GM23338 (cell line): ENCODE data around the gene EPB41L4A. TPM values are rescaled to one million over a fixed set of nuclear protein-coding genes. Genes with fewer than 3 reads are reported as not detected.

Source experiments
- ATAC-seq: fragments of 200-7000 bp; cut with Tn5 transposase; 3 replicates; pipeline ENCODE4 v1.9.1; 2020
- DNase-seq: peaks from one replicate; pipeline ENCODE4 v3.0.0-alpha.2; 2015; ENCODE audit warnings: low spot score
- H2AFZ ChIP-seq: fragments of 200-600 bp; sonication (generic); 2 replicates; pipeline ENCODE4 v1.8.0; 2016; ENCODE audit warnings: antibody characterized with exemption, mild to moderate bottlenecking, moderate library complexity
- H3F3A ChIP-seq: fragments of 200-600 bp; sonication (generic); replicated peaks from 2 replicates; pipeline ENCODE4 v1.8.0; 2017; ENCODE audit warnings: antibody characterized with exemption, mixed run types, low read depth
- H3K27ac ChIP-seq: fragments of 200-600 bp; sonication (generic); 2 replicates; pipeline ENCODE4 v1.6.1; 2016; ENCODE audit warnings: low read depth
- H3K27me3 ChIP-seq: fragments of 200-600 bp; sonication (generic); 2 replicates; pipeline ENCODE4 v1.8.0; 2016; ENCODE audit warnings: mild to moderate bottlenecking, mixed run types, moderate library complexity; ENCODE audit not compliant: insufficient read depth
- H3K36me3 ChIP-seq: fragments of 200-600 bp; sonication (generic); 2 replicates; pipeline ENCODE4 v1.8.0; 2016; ENCODE audit warnings: mild to moderate bottlenecking; ENCODE audit not compliant: insufficient read depth
- H3K4me1 ChIP-seq: fragments of 200-600 bp; sonication (generic); 2 replicates; pipeline ENCODE4 v1.8.0; 2016; ENCODE audit warnings: mild to moderate bottlenecking, moderate library complexity; ENCODE audit not compliant: insufficient read depth
- H3K4me2 ChIP-seq: fragments of 200-600 bp; sonication (generic); 2 replicates; pipeline ENCODE4 v1.7.1; 2017; ENCODE audit warnings: mixed run types
- H3K4me3 ChIP-seq: fragments of 200-600 bp; sonication (generic); 2 replicates; pipeline ENCODE4 v1.6.1; 2016; ENCODE audit warnings: mixed run types
- H3K79me2 ChIP-seq: fragments of 200-600 bp; sonication (generic); replicated peaks from 2 replicates; pipeline ENCODE4 v1.8.0; 2017; ENCODE audit warnings: mild to moderate bottlenecking; ENCODE audit not compliant: insufficient read depth
- H3K9me2 ChIP-seq: fragments of 200-600 bp; sonication (generic); 2 replicates; pipeline ENCODE4 v1.8.0; 2017; ENCODE audit not compliant: insufficient read depth
- H4K20me1 ChIP-seq: fragments of 200-600 bp; sonication (generic); replicated peaks from 2 replicates; pipeline ENCODE4 v1.8.0; 2017; ENCODE audit warnings: mild to moderate bottlenecking; ENCODE audit not compliant: insufficient read depth
- H3K27ac Mint-ChIP-seq: 2 replicates; pipeline ENCODE4 v1.8.0; 2020; ENCODE audit warnings: inconsistent platforms, mild to moderate bottlenecking, moderate library complexity, mixed read lengths
- H3K27me3 Mint-ChIP-seq: 3 replicates; pipeline ENCODE4 v1.8.0; 2022; ENCODE audit warnings: low read depth, mild to moderate bottlenecking, moderate library complexity, mixed read lengths, inconsistent platforms; ENCODE audit not compliant: insufficient read depth, poor library complexity
- H3K36me3 Mint-ChIP-seq: 3 replicates; pipeline ENCODE4 v1.8.0; 2021; ENCODE audit warnings: low read depth, mild to moderate bottlenecking, inconsistent platforms, moderate library complexity, mixed read lengths
- H3K4me1 Mint-ChIP-seq: 3 replicates; pipeline ENCODE4 v1.8.0; 2020; ENCODE audit warnings: mild to moderate bottlenecking, inconsistent platforms, mixed read lengths
- H3K4me3 Mint-ChIP-seq: 3 replicates; pipeline ENCODE4 v1.8.0; 2021; ENCODE audit warnings: moderate library complexity, mild to moderate bottlenecking, inconsistent platforms, mixed read lengths
- H3K9me3 Mint-ChIP-seq: 3 replicates; pipeline ENCODE4 v1.8.0; 2020; ENCODE audit warnings: moderate library complexity, mild to moderate bottlenecking, inconsistent platforms, mixed read lengths
- CREB1 ChIP-seq: fragments of 250-450 bp; sonication (Bioruptor Pico); IDR thresholded peaks from 2 replicates; pipeline ENCODE4 v1.5.0; 2020; ENCODE audit warnings: low read depth, mild to moderate bottlenecking, moderate library complexity
- EZH2 ChIP-seq: fragments of 200-600 bp; sonication (generic); IDR thresholded peaks from one replicate; pipeline ENCODE4 v1.8.0; 2017; ENCODE audit warnings: antibody characterized with exemption, mild to moderate bottlenecking, low read depth; ENCODE audit not compliant: unreplicated experiment
- EZH2phosphoT487 ChIP-seq: fragments of 200-600 bp; sonication (generic); IDR thresholded peaks from one replicate; pipeline ENCODE4 v1.8.1; 2018; ENCODE audit warnings: antibody characterized with exemption; ENCODE audit not compliant: unreplicated experiment
- JUNB ChIP-seq: IDR thresholded peaks from one replicate; pipeline ENCODE4 v1.6.1; 2016; ENCODE audit warnings: antibody characterized with exemption; ENCODE audit not compliant: unreplicated experiment
- NANOG ChIP-seq: IDR thresholded peaks from 2 replicates; pipeline ENCODE4 v1.6.1; 2016; ENCODE audit warnings: antibody characterized with exemption, borderline replicate concordance
- POLR2AphosphoS5 ChIP-seq: IDR thresholded peaks from 2 replicates; pipeline ENCODE4 v1.6.1; 2016; ENCODE audit warnings: antibody characterized with exemption, low read depth
- ZNF114 ChIP-seq: fragments of 250-450 bp; sonication (Bioruptor Pico); IDR thresholded peaks from 2 replicates; pipeline ENCODE4 v1.5.0; 2020; ENCODE audit warnings: mild to moderate bottlenecking, moderate library complexity
- ZNF331 ChIP-seq: fragments of 250-450 bp; sonication (Bioruptor Pico); IDR thresholded peaks from 2 replicates; pipeline ENCODE4 v1.5.0; 2020; ENCODE audit warnings: low read depth, mild to moderate bottlenecking, moderate library complexity
- polyA plus RNA-seq: library from polyadenylated mRNA; unstranded; fragments of >200 nt; fragmentation: Nextera tagmentation; extraction: Ambion mirVana; gene quantifications from 2 replicates; pipeline ENCODE4 v1.2.1, GENCODE V29; 2016
- total RNA-seq: library from RNA; depleted of rRNA; stranded (reverse); fragments of >200 nt; shearing (Covaris generic); gene quantifications from 2 replicates; pipeline ENCODE4 v1.2.3, GENCODE V29; 2014
- TF ChIP-seq, protein P1 (sequence below): IDR thresholded peaks from 2 replicates; pipeline ENCODE4 v1.6.1; 2016; ENCODE audit warnings: antibody characterized with exemption
- TF ChIP-seq, protein P2 (sequence below): fragments of 250-450 bp; sonication (Bioruptor Pico); IDR thresholded peaks from 2 replicates; pipeline ENCODE4 v1.5.0; 2020; ENCODE audit warnings: mild to moderate bottlenecking, moderate library complexity
- TF ChIP-seq, protein P3 (sequence below), 2 experiments: fragments of 200-600 bp in 1 of 2; sonication (generic) in 1 of 2; conservative IDR thresholded peaks; 2 replicates each; pipeline versions ENCODE4 v1.5.1 to v1.6.1; 2016 to 2017; ENCODE audit warnings: antibody characterized with exemption in 2 of 2, low read depth in 2 of 2, mild to moderate bottlenecking in 2 of 2, moderate library complexity in 1 of 2

Gene EPB41L4A
- total and polyA plus RNA-seq, 2 experiments from 2014 or later, result 5.7 to 6.0 TPM

DNA sequence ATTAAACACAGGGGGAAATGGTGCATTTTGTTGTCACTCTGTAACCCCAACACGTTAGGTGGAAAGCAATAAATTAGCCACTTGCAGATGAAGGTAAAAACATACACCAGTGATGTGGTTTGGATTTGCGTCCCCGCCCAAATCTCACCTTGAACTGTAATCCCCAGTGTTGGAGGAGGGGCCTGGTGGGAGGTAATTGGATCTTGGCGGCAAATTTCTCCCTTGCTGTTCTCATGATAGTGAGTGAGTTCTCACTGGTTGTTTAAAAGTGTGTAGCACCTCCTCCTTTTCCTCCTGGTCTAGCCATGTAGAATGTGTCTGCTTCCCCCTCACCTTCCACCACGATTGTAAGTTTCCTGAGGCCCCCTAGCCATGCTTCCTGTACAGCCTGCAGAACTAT, 17.2 kb downstream of the EPB41L4A start (continued):
- TF ChIP-seq EZH2phosphoT487 (no peak), CREB1 (no peak), POLR2AphosphoS5 (no peak), EZH2 (no peak)

DNA sequence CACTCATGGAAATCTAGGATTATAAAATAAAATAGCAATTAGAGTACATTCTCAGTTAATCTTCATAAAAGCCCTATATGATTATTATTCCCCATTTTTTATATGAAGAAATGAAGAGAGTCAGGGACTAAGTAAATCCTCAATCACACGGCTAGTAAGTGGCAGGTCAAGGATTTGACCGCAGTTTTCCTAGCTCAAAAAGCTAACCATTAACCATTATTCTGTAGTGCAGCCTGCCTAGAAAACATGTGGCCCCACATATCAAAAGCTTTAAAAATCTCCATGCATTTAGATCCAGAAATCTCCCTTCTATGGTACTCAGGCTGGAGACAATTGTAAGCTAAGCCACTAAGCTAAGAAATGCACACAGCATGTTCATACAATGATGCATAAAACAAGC, 21.4 kb downstream of the EPB41L4A start:
- Histone ChIP-seq H2AFZ (no peak overlapping the region), H3K27me3 (no peaks in the 10 kb centered on the region), H3K4me3 (no peak overlapping the region), H4K20me1 (no peaks in the 10 kb centered on the region), H3K4me2 (no peak overlapping the region), H3K27ac (no peak overlapping the region), H3F3A (no peaks in the 10 kb centered on the region), H3K4me1 (no peaks in the 10 kb centered on the region), H3K79me2 (no peaks in the 10 kb centered on the region), H3K9me2 (no peaks in the 10 kb centered on the region), H3K36me3 (no peaks in the 10 kb centered on the region)
- peaks cover 10% of the 10 kb centered on the region for H3K4me1 Mint-ChIP-seq
- peaks cover 2% of the 10 kb centered on the region; the same call in 2 of the 3 replicates for H3K9me3 Mint-ChIP-seq
- DNase-seq, result no peak
- TF ChIP-seq POLR2AphosphoS5 (no peak), JUNB (no peak)
- ATAC-seq, result no peak
- H3K27ac Mint-ChIP-seq, result no peak overlapping the region
- no peak overlapping the region for H3K4me3 Mint-ChIP-seq
- H3K27me3 Mint-ChIP-seq, result peaks cover 2% of the 10 kb centered on the region
- no peaks in the 10 kb centered on the region for H3K36me3 Mint-ChIP-seq

DNA sequence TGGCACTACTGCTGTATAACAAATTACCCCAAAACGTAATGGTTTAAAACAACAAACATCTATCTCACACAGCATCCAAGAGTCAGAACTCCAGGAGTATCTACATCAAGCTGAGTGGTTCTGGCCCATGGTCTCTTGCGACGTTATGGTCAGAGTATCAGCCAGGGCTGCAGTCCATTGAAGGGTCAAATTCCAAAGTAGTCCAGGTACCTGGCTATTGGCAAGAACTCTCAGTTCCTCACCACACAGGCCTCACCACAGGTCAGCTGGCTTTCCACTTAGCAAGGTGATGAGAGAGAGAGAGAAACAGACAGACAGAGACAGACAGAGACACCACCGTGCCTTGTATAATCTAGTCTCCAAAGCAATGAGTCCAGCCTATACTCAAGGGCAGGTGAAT, 22.6 kb downstream of the EPB41L4A start:
- H3K9me3 Mint-ChIP-seq, result peaks cover 2% of the 10 kb centered on the region; the same call in 2 of the 3 replicates
- TF ChIP-seq NANOG (no peak), CREB1 (no peak), ZNF114 (CRISPR knock-in tag) (no peak), ZNF331 (CRISPR knock-in tag) (no peak), EZH2 (no peak), JUNB (no peak), POLR2AphosphoS5 (no peak), EZH2phosphoT487 (no peak)
- TF ChIP-seq, protein P1, sequence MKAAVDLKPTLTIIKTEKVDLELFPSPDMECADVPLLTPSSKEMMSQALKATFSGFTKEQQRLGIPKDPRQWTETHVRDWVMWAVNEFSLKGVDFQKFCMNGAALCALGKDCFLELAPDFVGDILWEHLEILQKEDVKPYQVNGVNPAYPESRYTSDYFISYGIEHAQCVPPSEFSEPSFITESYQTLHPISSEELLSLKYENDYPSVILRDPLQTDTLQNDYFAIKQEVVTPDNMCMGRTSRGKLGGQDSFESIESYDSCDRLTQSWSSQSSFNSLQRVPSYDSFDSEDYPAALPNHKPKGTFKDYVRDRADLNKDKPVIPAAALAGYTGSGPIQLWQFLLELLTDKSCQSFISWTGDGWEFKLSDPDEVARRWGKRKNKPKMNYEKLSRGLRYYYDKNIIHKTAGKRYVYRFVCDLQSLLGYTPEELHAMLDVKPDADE, result no peak
- TF ChIP-seq, protein P2, sequence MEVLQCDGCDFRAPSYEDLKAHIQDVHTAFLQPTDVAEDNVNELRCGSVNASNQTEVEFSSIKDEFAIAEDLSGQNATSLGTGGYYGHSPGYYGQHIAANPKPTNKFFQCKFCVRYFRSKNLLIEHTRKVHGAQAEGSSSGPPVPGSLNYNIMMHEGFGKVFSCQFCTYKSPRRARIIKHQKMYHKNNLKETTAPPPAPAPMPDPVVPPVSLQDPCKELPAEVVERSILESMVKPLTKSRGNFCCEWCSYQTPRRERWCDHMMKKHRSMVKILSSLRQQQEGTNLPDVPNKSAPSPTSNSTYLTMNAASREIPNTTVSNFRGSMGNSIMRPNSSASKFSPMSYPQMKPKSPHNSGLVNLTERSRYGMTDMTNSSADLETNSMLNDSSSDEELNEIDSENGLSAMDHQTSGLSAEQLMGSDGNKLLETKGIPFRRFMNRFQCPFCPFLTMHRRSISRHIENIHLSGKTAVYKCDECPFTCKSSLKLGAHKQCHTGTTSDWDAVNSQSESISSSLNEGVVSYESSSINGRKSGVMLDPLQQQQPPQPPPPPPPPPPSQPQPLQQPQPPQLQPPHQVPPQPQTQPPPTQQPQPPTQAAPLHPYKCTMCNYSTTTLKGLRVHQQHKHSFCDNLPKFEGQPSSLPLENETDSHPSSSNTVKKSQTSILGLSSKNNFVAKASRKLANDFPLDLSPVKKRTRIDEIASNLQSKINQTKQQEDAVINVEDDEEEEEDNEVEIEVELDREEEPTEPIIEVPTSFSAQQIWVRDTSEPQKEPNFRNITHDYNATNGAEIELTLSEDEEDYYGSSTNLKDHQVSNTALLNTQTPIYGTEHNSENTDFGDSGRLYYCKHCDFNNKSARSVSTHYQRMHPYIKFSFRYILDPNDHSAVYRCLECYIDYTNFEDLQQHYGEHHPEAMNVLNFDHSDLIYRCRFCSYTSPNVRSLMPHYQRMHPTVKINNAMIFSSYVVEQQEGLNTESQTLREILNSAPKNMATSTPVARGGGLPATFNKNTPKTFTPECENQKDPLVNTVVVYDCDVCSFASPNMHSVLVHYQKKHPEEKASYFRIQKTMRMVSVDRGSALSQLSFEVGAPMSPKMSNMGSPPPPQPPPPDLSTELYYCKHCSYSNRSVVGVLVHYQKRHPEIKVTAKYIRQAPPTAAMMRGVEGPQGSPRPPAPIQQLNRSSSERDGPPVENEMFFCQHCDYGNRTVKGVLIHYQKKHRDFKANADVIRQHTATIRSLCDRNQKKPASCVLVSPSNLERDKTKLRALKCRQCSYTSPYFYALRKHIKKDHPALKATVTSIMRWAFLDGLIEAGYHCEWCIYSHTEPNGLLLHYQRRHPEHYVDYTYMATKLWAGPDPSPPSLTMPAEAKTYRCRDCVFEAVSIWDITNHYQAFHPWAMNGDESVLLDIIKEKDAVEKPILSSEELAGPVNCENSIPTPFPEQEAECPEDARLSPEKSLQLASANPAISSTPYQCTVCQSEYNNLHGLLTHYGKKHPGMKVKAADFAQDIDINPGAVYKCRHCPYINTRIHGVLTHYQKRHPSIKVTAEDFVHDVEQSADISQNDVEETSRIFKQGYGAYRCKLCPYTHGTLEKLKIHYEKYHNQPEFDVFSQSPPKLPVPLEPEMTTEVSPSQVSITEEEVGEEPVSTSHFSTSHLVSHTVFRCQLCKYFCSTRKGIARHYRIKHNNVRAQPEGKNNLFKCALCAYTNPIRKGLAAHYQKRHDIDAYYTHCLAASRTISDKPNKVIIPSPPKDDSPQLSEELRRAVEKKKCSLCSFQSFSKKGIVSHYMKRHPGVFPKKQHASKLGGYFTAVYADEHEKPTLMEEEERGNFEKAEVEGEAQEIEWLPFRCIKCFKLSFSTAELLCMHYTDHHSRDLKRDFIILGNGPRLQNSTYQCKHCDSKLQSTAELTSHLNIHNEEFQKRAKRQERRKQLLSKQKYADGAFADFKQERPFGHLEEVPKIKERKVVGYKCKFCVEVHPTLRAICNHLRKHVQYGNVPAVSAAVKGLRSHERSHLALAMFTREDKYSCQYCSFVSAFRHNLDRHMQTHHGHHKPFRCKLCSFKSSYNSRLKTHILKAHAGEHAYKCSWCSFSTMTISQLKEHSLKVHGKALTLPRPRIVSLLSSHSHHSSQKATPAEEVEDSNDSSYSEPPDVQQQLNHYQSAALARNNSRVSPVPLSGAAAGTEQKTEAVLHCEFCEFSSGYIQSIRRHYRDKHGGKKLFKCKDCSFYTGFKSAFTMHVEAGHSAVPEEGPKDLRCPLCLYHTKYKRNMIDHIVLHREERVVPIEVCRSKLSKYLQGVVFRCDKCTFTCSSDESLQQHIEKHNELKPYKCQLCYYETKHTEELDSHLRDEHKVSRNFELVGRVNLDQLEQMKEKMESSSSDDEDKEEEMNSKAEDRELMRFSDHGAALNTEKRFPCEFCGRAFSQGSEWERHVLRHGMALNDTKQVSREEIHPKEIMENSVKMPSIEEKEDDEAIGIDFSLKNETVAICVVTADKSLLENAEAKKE (CRISPR knock-in tag), result no peak
- TF ChIP-seq, protein P3, sequence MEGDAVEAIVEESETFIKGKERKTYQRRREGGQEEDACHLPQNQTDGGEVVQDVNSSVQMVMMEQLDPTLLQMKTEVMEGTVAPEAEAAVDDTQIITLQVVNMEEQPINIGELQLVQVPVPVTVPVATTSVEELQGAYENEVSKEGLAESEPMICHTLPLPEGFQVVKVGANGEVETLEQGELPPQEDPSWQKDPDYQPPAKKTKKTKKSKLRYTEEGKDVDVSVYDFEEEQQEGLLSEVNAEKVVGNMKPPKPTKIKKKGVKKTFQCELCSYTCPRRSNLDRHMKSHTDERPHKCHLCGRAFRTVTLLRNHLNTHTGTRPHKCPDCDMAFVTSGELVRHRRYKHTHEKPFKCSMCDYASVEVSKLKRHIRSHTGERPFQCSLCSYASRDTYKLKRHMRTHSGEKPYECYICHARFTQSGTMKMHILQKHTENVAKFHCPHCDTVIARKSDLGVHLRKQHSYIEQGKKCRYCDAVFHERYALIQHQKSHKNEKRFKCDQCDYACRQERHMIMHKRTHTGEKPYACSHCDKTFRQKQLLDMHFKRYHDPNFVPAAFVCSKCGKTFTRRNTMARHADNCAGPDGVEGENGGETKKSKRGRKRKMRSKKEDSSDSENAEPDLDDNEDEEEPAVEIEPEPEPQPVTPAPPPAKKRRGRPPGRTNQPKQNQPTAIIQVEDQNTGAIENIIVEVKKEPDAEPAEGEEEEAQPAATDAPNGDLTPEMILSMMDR (conservative IDR thresholded peaks at IDR 0.05; ENCODE audit: low read depth in 2 of 2), result no peak

More for the DNA sequence above, 22.6 kb downstream of the EPB41L4A start:
- no peaks in the 10 kb centered on the region for H3K36me3 Mint-ChIP-seq
- Histone ChIP-seq H3K4me2 (no peak overlapping the region), H3K27ac (no peak overlapping the region), H3K36me3 (no peaks in the 10 kb centered on the region), H3K79me2 (no peaks in the 10 kb centered on the region), H3K4me3 (no peak overlapping the region), H3F3A (no peaks in the 10 kb centered on the region), H3K27me3 (no peaks in the 10 kb centered on the region), H2AFZ (no peak overlapping the region), H3K9me2 (no peaks in the 10 kb centered on the region), H4K20me1 (no peaks in the 10 kb centered on the region), H3K4me1 (no peaks in the 10 kb centered on the region)
- ATAC-seq (no peak), DNase-seq (no peak)
- no peak overlapping the region for H3K4me3 Mint-ChIP-seq
- H3K27me3 Mint-ChIP-seq, result peaks cover 2% of the 10 kb centered on the region
- peaks cover 4% of the 10 kb centered on the region; the same call in 1 of the 3 replicates for H3K4me1 Mint-ChIP-seq
- H3K27ac Mint-ChIP-seq, result no peak overlapping the region
